K562 (cell line): ENCODE results near the gene C17orf50. TPM values are rescaled to one million over a fixed set of nuclear protein-coding genes. Genes with fewer than 3 reads are reported as not detected.

Source experiments
- BMI1 ChIP-seq: fragments of 150-350 bp; IDR thresholded peaks from 2 replicates; pipeline ENCODE4 v1.6.1; 2014; ENCODE audit warnings: low read length
- GABPB1 ChIP-seq: sonication (generic); formaldehyde crosslinking; IDR thresholded peaks from 2 replicates; pipeline ENCODE4 v1.8.0; 2022; ENCODE audit warnings: mild to moderate bottlenecking, missing genetic modification reagents
- GATAD2B ChIP-seq: fragments of 450-650 bp; IDR thresholded peaks from 2 replicates; pipeline ENCODE4 v1.6.1; 2017; ENCODE audit warnings: mild to moderate bottlenecking, borderline replicate concordance
- IRF1 ChIP-seq: sonication (generic); formaldehyde crosslinking; IDR thresholded peaks from 2 replicates; pipeline ENCODE4 v1.8.0; 2022; ENCODE audit warnings: missing genetic modification reagents, mild to moderate bottlenecking, borderline replicate concordance
- JUND ChIP-seq, 2 experiments: IDR thresholded peaks; 2 replicates in 1 of 2; 3 replicates in 1 of 2; pipeline ENCODE4 v1.6.1; 2011; ENCODE audit warnings: borderline replicate concordance in 2 of 2, low read depth in 2 of 2, low read length in 2 of 2, improper control_type of control experiment in 1 of 2, missing biosample characterization in 1 of 2, missing genetic modification characterization in 1 of 2, missing genetic modification reagents in 1 of 2
- KDM1A ChIP-seq, 2 experiments: fragments of 450-650 bp; IDR thresholded peaks; 2 replicates each; pipeline ENCODE4 v1.6.1; 2016; ENCODE audit warnings: mild to moderate bottlenecking in 2 of 2
- POLR2AphosphoS5 ChIP-seq: IDR thresholded peaks from 2 replicates; pipeline ENCODE4 v1.6.1; 2011; ENCODE audit warnings: mild to moderate bottlenecking, low read depth, low read length, moderate library complexity; ENCODE audit not compliant: control insufficient read depth, insufficient read depth
- RFX1 ChIP-seq: fragments of 450-650 bp; IDR thresholded peaks from 2 replicates; pipeline ENCODE4 v1.6.1; 2016; ENCODE audit warnings: mild to moderate bottlenecking, moderate library complexity
- SAFB2 ChIP-seq: fragments of 200-400 bp; formaldehyde crosslinking; IDR thresholded peaks from 2 replicates; pipeline ENCODE4 v1.6.1; 2018; ENCODE audit warnings: borderline replicate concordance, low read length, low read depth, moderate library complexity; ENCODE audit not compliant: severe bottlenecking
- SETDB1 ChIP-seq: IDR thresholded peaks from one replicate; pipeline ENCODE4 v1.6.1; 2012; ENCODE audit warnings: low read length, control low read depth, inconsistent platforms
- TAF9B ChIP-seq: fragments of 450-650 bp; IDR thresholded peaks from 2 replicates; pipeline ENCODE4 v1.6.1; 2018; ENCODE audit warnings: mild to moderate bottlenecking; ENCODE audit not compliant: partially characterized antibody
- THRA ChIP-seq: fragments of 450-650 bp; IDR thresholded peaks from 2 replicates; pipeline ENCODE4 v1.6.1; 2017; ENCODE audit warnings: mild to moderate bottlenecking, moderate library complexity
- TOE1 ChIP-seq, 2 experiments: fragments of 450-650 bp in 1 of 2; sonication (generic) in 1 of 2; formaldehyde crosslinking in 1 of 2; IDR thresholded peaks; 2 replicates each; pipeline versions ENCODE4 v1.7.1 to v1.8.0; 2016 to 2022; ENCODE audit warnings: borderline replicate concordance in 2 of 2, mild to moderate bottlenecking in 2 of 2, antibody characterized with exemption in 1 of 2, inconsistent platforms in 1 of 2, low read depth in 1 of 2, missing genetic modification reagents in 1 of 2, moderate library complexity in 1 of 2
- ZHX1 ChIP-seq: fragments of 150-350 bp; conservative IDR thresholded peaks from 2 replicates; pipeline ENCODE4 v1.6.1; 2014; ENCODE audit warnings: low read length
- ZNF175 ChIP-seq: fragments of 200-800 bp; sonication (Bioruptor generic); IDR thresholded peaks from 2 replicates; pipeline ENCODE4 v1.6.1; 2016; ENCODE audit warnings: low read depth, mild to moderate bottlenecking, missing genetic modification characterization, missing compliant biosample characterization
- ZNF263 ChIP-seq: sonication (generic); formaldehyde crosslinking; IDR thresholded peaks from 2 replicates; pipeline ENCODE4 v1.8.0; 2022; ENCODE audit warnings: mild to moderate bottlenecking, missing genetic modification reagents, borderline replicate concordance
- ZNF311 ChIP-seq: fragments of 250-450 bp; sonication (Bioruptor Pico); IDR thresholded peaks from 2 replicates; pipeline ENCODE4 v1.4.0; 2020; ENCODE audit warnings: mild to moderate bottlenecking, moderate library complexity
- ZNF408 ChIP-seq: fragments of 250-450 bp; sonication (Bioruptor Pico); IDR thresholded peaks from 2 replicates; pipeline ENCODE4 v1.4.0; 2020; ENCODE audit warnings: low read depth, mild to moderate bottlenecking, moderate library complexity
- ZNF431 ChIP-seq: sonication (generic); formaldehyde crosslinking; IDR thresholded peaks from 2 replicates; pipeline ENCODE4 v1.8.0; 2022; ENCODE audit warnings: mild to moderate bottlenecking, missing genetic modification reagents
- ZNF444 ChIP-seq: fragments of 250-450 bp; sonication (Bioruptor Pico); IDR thresholded peaks from 2 replicates; pipeline ENCODE4 v1.4.0; 2020; ENCODE audit warnings: mild to moderate bottlenecking, moderate library complexity
- polyA plus RNA-seq, 8 experiments: library from polyadenylated mRNA; depleted of rRNA in 4 of 8; stranded (reverse) in 5 of 8; unstranded in 3 of 8; fragments of >200 nt; fragmentation: Nextera tagmentation in 2 of 8; fragmentation: Illumina TruSeq in 1 of 8; extraction: Ambion mirVana in 2 of 8; extraction: Trizol in 1 of 8; gene quantifications; 2 replicates each; pipeline versions ENCODE4 v1.2.1 to v1.2.3, GENCODE V29; 2011 to 2014; ENCODE audit warnings: inconsistent platforms in 1 of 8, missing spikeins in 1 of 8
- total RNA-seq, 7 experiments: library from RNA; depleted of rRNA in 6 of 7; stranded (reverse); fragments of >200 nt in 6 of 7; fragmentation: Illumina TruSeq in 2 of 7; extraction: Trizol in 2 of 7; gene quantifications; 2 replicates each; pipeline versions ENCODE4 v1.2.1 to v1.2.3, GENCODE V29; 2011 to 2021; ENCODE audit warnings: low replicate concordance in 1 of 7

The C17orf50 gene
- total and polyA plus RNA-seq, 9 of the 15 experiments (the other 6 are each of a cell fraction or from before 2014, with no cell fraction given): not detected

GRCh38 chr17:35764123-35764991 lies 3.7 kb downstream of the C17orf50 start (continued):
- TF ChIP-seq THRA (no peak), ZNF444 (CRISPR knock-in tag) (no peak), GATAD2B (no peak; the same call in 1 of the 2 replicates), ZNF311 (CRISPR knock-in tag) (no peak), ZNF263 (peak; percentile 81), TAF9B (no peak), JUND (IDR thresholded peaks at IDR 0.05; ENCODE audit: borderline replicate concordance, low read depth, low read length) (peak; percentile 43; the same call in 1 of the 2 replicates), JUND (tag; IDR thresholded peaks at IDR 0.05; ENCODE audit: borderline replicate concordance, low read depth, low read length) (no peak; the same call in 2 of the 3 replicates), KDM1A (IDR thresholded peaks at IDR 0.05) (no peak), TOE1 (IDR thresholded peaks at IDR 0.05; ENCODE audit: borderline replicate concordance) (no peak), TOE1 (CRISPR knock-in tag; IDR thresholded peaks at IDR 0.05; ENCODE audit: borderline replicate concordance, low read depth) (no peak), ZNF408 (no peak), GABPB1 (CRISPR knock-in tag) (peak; percentile 54; the same call in 1 of the 2 replicates), POLR2AphosphoS5 (no peak), IRF1 (CRISPR knock-in tag) (no peak), RFX1 (no peak), SETDB1 (no peak), BMI1 (no peak), ZNF175 (CRISPR knock-in tag) (no peak), ZNF431 (CRISPR knock-in tag) (0 out of 2 replicates have a peak, but pooled peaks have one; percentile 25), SAFB2 (no peak), ZHX1 (no peak)
